ENCODE results near the gene ZBTB18.

GRCh38 chr1:244074559-244075171, 23.6 kb downstream of the ZBTB18 start:
- TF ChIP-seq CTCF (IDR thresholded peaks at IDR 0.05) (no peak), POLR2AphosphoS5 (IDR thresholded peaks at IDR 0.05) (no peak), POLR2A (IDR thresholded peaks at IDR 0.05) (no peak)
